Liver (tissue), 9 donors: ENCODE measurements around the gene HIKESHI. TPM values are rescaled to one million over a fixed set of nuclear protein-coding genes. Genes with fewer than 3 reads are reported as not detected.

Source experiments
- DNase-seq: peaks from one replicate; pipeline ENCODE4 v3.0.0-alpha.2; 2017; ENCODE audit warnings: low spot score
- H3K27ac ChIP-seq, 2 donors: one replicate each; pipeline ENCODE4 v1.7.0; 2013; ENCODE audit warnings: inconsistent platforms in 2 of 2, low read length in 2 of 2, control low read depth in 1 of 2, low read depth in 1 of 2, mild to moderate bottlenecking in 1 of 2
- H3K27me3 ChIP-seq, 4 donors: one replicate each; pipeline versions ENCODE4 v1.6.1 to v1.7.0; 2013; ENCODE audit warnings: low read length in 3 of 4, inconsistent platforms in 1 of 4, mild to moderate bottlenecking in 1 of 4, moderate library complexity in 1 of 4; ENCODE audit not compliant: control insufficient read depth in 4 of 4, insufficient read depth in 4 of 4
- H3K36me3 ChIP-seq, 4 donors: one replicate each; pipeline versions ENCODE4 v1.6.1 to v1.7.0; 2013; ENCODE audit warnings: low read length in 3 of 4, mild to moderate bottlenecking in 3 of 4, low read depth in 1 of 4, moderate library complexity in 1 of 4; ENCODE audit not compliant: control insufficient read depth in 4 of 4, insufficient read depth in 3 of 4
- H3K4me1 ChIP-seq, 4 donors: one replicate each; pipeline versions ENCODE4 v1.6.1 to v1.7.0; 2013; ENCODE audit warnings: low read length in 3 of 4, mild to moderate bottlenecking in 3 of 4, moderate library complexity in 1 of 4; ENCODE audit not compliant: control insufficient read depth in 4 of 4, insufficient read depth in 4 of 4
- H3K4me3 ChIP-seq, 3 donors: one replicate each; pipeline versions ENCODE4 v1.6.1 to v1.7.0; 2013; ENCODE audit warnings: low read length in 3 of 3, control low read depth in 1 of 3, low read depth in 1 of 3, mild to moderate bottlenecking in 1 of 3
- H3K9ac ChIP-seq, 2 donors: one replicate each; pipeline ENCODE4 v1.7.0; 2013; ENCODE audit warnings: low read length in 2 of 2, mild to moderate bottlenecking in 2 of 2, moderate library complexity in 2 of 2, control low read depth in 1 of 2, low read depth in 1 of 2
- H3K9me3 ChIP-seq, 4 donors: one replicate each; pipeline versions ENCODE4 v1.6.1 to v1.7.0; 2013; ENCODE audit warnings: low read length in 3 of 4; ENCODE audit not compliant: control insufficient read depth in 4 of 4
- CTCF ChIP-seq: fragments of 150-350 bp; IDR thresholded peaks from 2 replicates; pipeline ENCODE4 v1.5.1; 2017; ENCODE audit warnings: improper control_type of control experiment, low read depth, low read length; ENCODE audit not compliant: missing input control
- EGR1 ChIP-seq, 2 donors: IDR thresholded peaks; 2 replicates each; pipeline ENCODE4 v1.6.1; 2016 to 2018; ENCODE audit warnings: antibody characterized with exemption in 2 of 2, low read depth in 2 of 2
- FOXA2 ChIP-seq: IDR thresholded peaks from 2 replicates; pipeline ENCODE4 v1.6.1; 2016; ENCODE audit warnings: antibody characterized with exemption
- GABPA ChIP-seq, 2 donors: IDR thresholded peaks in 1 of 2; conservative IDR thresholded peaks in 1 of 2; 2 replicates each; pipeline ENCODE4 v1.6.1; 2016; ENCODE audit warnings: antibody characterized with exemption in 2 of 2, mild to moderate bottlenecking in 1 of 2, moderate library complexity in 1 of 2
- HNF4A ChIP-seq, 2 donors: conservative IDR thresholded peaks; 2 replicates each; pipeline ENCODE4 v1.6.1; 2016; ENCODE audit warnings: antibody characterized with exemption in 2 of 2, mild to moderate bottlenecking in 2 of 2
- HNF4G ChIP-seq: IDR thresholded peaks from 2 replicates; pipeline ENCODE4 v1.6.1; 2016; ENCODE audit warnings: antibody characterized with exemption
- NR2F2 ChIP-seq: IDR thresholded peaks from 2 replicates; pipeline ENCODE4 v1.6.1; 2016; ENCODE audit warnings: antibody characterized with exemption
- RAD21 ChIP-seq, 2 donors: IDR thresholded peaks; 2 replicates each; pipeline ENCODE4 v1.6.1; 2016; ENCODE audit warnings: antibody characterized with exemption in 2 of 2, mild to moderate bottlenecking in 2 of 2
- REST ChIP-seq: IDR thresholded peaks from 2 replicates; pipeline ENCODE4 v1.6.1; 2016; ENCODE audit warnings: antibody characterized with exemption, mild to moderate bottlenecking
- RXRA ChIP-seq, 2 donors: IDR thresholded peaks; 2 replicates each; pipeline ENCODE4 v1.6.1; 2017 to 2018; ENCODE audit warnings: antibody characterized with exemption in 2 of 2, mild to moderate bottlenecking in 1 of 2
- WGBS: extraction: QIAGEN DNeasy Blood & Tissue Kit; methylation state at CpG from one replicate; pipeline ENCODE4 v1.1.7; 2013; 5-methylcytosine and 5-hydroxymethylcytosine counted together
- polyA plus RNA-seq, 2 donors: library from polyadenylated mRNA; stranded (reverse) in 1 of 2; unstranded in 1 of 2; fragments of 200-250 nt in 1 of 2; fragments of >200 nt in 1 of 2; fragmentation: Nextera tagmentation in 1 of 2; extraction: Ambion mirVana in 1 of 2; gene quantifications; one replicate each; pipeline versions ENCODE4 v1.2.1 to v1.2.3, GENCODE V29; 2013 to 2015
- total RNA-seq, 2 donors: library from RNA; depleted of rRNA; stranded (reverse); fragments of >200 nt; gene quantifications; one replicate each; pipeline ENCODE4 v1.2.3, GENCODE V29; 2014
- TF ChIP-seq, protein P1 (sequence below): IDR thresholded peaks from 2 replicates; pipeline ENCODE4 v1.6.1; 2016; ENCODE audit warnings: antibody characterized with exemption
- TF ChIP-seq, protein P2 (sequence below): IDR thresholded peaks from 2 replicates; pipeline ENCODE4 v1.6.1; 2016; ENCODE audit warnings: antibody characterized with exemption
- donor health status: healthy.
- donor health status: healthy.
- donor health status: healthy.
- donor health status: healthy.
- donor health status: healthy.

HIKESHI gene
- total and polyA plus RNA-seq, 4 donors = 13.3 to 23.3 (median 20.3) TPM

DNA sequence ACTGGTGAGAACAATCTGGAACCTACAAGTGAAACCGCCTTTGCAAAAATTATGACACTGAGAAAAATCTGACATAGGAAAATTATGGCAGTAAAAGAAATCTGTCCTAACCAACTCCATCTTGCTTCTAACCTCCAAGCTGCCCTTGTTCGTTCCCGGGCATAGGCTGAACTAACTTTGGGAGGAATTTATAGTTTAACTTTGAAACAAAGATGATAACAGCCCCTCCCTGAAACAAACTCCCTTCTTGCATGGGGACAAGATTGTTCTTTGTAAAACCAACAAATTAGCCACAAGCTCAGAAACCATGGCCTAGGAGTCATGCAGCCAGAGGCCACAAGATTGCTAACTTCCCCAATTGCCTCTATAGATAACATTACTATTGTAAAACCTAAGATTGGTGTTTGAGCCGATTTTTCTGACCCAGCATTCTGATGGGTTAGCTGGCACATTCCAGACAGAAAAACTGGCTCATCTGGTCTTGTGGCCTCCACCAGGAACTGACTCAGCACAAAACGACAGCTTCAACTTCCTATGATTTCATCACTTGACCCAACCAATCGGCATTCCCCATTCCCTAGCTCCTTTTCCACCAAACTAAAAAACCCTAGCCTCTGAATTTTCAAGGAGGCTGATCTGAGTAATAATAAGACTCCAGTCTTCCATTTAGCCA, 69.0 kb downstream of the HIKESHI start (continued):
- TF ChIP-seq REST = no peak

DNA sequence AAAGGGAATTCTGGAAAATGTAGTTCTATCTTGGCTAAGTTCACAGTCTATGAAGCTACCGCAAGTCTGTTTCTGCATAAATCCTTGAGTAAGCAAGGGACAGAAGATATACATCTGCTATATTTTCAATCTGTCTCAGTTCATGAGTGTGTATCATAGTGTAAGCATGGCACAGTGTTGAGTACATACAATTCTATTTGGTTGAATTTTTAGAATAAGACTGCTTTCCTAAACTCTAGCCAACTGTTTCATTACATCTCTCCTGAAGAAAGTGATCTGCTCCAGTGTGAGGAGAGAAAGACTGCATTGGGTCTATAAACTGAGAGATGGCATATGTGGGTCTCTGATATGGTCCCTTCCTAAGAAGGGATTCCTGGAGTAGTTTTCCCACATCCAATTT, 70.0 kb downstream of the HIKESHI start:
- WGBS = 99% methylated on average over 1 of the region's 1 CpG

GRCh38 chr11:86372586-86372985, 70.5 kb downstream of the HIKESHI start:
- H3K27me3 ChIP-seq = no peaks in the 10 kb centered on the region
- H3K4me1 ChIP-seq = no peaks in the 10 kb centered on the region
- no peak overlapping the region for H3K27ac ChIP-seq
- no peaks in the 10 kb centered on the region for H3K9me3 ChIP-seq
- no peaks in the 10 kb centered on the region for H3K36me3 ChIP-seq
- no peak overlapping the region for H3K4me3 ChIP-seq
- DNase-seq = no peak
- no peak overlapping the region for H3K9ac ChIP-seq
- TF ChIP-seq HNF4G (no peak), FOXA2 (no peak), NR2F2 (no peak), REST (no peak), RAD21 (IDR thresholded peaks at IDR 0.05) (no peak), EGR1 (IDR thresholded peaks at IDR 0.05; ENCODE audit: low read depth in 2 of 2) (no peak), RXRA (IDR thresholded peaks at IDR 0.05) (no peak), HNF4A (conservative IDR thresholded peaks at IDR 0.05) (no peak), CTCF (no peak), GABPA (IDR thresholded peaks at IDR 0.05 in 1 of 2, conservative IDR thresholded peaks at IDR 0.05 in 1 of 2) (no peak)
- TF ChIP-seq, protein P1, sequence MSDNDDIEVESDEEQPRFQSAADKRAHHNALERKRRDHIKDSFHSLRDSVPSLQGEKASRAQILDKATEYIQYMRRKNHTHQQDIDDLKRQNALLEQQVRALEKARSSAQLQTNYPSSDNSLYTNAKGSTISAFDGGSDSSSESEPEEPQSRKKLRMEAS = no peak
- TF ChIP-seq, protein P2, sequence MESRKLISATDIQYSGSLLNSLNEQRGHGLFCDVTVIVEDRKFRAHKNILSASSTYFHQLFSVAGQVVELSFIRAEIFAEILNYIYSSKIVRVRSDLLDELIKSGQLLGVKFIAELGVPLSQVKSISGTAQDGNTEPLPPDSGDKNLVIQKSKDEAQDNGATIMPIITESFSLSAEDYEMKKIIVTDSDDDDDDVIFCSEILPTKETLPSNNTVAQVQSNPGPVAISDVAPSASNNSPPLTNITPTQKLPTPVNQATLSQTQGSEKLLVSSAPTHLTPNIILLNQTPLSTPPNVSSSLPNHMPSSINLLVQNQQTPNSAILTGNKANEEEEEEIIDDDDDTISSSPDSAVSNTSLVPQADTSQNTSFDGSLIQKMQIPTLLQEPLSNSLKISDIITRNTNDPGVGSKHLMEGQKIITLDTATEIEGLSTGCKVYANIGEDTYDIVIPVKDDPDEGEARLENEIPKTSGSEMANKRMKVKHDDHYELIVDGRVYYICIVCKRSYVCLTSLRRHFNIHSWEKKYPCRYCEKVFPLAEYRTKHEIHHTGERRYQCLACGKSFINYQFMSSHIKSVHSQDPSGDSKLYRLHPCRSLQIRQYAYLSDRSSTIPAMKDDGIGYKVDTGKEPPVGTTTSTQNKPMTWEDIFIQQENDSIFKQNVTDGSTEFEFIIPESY = no peak

More for the DNA sequence above, 70.0 kb downstream of the HIKESHI start:
- DNase-seq = no peak
- no peaks in the 10 kb centered on the region for H3K9me3 ChIP-seq
- H3K4me1 ChIP-seq = no peaks in the 10 kb centered on the region
- TF ChIP-seq, protein P1 = no peak
- TF ChIP-seq RXRA (IDR thresholded peaks at IDR 0.05) = no peak
- no peaks in the 10 kb centered on the region for H3K27me3 ChIP-seq
- no peak overlapping the region for H3K27ac ChIP-seq
- H3K4me3 ChIP-seq = no peak overlapping the region
- no peak overlapping the region for H3K9ac ChIP-seq
- no peaks in the 10 kb centered on the region for H3K36me3 ChIP-seq
